ENCODE data around the gene EEF2K. TPM values are rescaled to one million over a fixed set of nuclear protein-coding genes. Genes with fewer than 3 reads are reported as not detected.

EEF2K gene
- total RNA-seq, 4 donors from 2014 or later, result 10.6 to 26.9 (median 16.2) TPM

GRCh38 chr16:22174642-22175041, 31.4 kb upstream of the EEF2K start:
- Histone ChIP-seq H3K4me3 (no peak overlapping the region), H3K27ac (no peak overlapping the region), H3K9me3 (no peaks in the 10 kb centered on the region), H3K27me3 (no peaks in the 10 kb centered on the region), H3K36me3 (no peaks in the 10 kb centered on the region), H3K4me1 (no peaks in the 10 kb centered on the region)
- TF ChIP-seq POLR2A (IDR thresholded peaks at IDR 0.05), result no peak
- TF ChIP-seq, protein P1, sequence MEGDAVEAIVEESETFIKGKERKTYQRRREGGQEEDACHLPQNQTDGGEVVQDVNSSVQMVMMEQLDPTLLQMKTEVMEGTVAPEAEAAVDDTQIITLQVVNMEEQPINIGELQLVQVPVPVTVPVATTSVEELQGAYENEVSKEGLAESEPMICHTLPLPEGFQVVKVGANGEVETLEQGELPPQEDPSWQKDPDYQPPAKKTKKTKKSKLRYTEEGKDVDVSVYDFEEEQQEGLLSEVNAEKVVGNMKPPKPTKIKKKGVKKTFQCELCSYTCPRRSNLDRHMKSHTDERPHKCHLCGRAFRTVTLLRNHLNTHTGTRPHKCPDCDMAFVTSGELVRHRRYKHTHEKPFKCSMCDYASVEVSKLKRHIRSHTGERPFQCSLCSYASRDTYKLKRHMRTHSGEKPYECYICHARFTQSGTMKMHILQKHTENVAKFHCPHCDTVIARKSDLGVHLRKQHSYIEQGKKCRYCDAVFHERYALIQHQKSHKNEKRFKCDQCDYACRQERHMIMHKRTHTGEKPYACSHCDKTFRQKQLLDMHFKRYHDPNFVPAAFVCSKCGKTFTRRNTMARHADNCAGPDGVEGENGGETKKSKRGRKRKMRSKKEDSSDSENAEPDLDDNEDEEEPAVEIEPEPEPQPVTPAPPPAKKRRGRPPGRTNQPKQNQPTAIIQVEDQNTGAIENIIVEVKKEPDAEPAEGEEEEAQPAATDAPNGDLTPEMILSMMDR (IDR thresholded peaks at IDR 0.05), result no peak
- no peak for DNase-seq
- WGBS, 2 donors, result 56 to 66% methylated on average over 6 to 7 of the region's 9 CpGs
- intact Hi-C loops (cut with DNase I), result no loop called here

DNA sequence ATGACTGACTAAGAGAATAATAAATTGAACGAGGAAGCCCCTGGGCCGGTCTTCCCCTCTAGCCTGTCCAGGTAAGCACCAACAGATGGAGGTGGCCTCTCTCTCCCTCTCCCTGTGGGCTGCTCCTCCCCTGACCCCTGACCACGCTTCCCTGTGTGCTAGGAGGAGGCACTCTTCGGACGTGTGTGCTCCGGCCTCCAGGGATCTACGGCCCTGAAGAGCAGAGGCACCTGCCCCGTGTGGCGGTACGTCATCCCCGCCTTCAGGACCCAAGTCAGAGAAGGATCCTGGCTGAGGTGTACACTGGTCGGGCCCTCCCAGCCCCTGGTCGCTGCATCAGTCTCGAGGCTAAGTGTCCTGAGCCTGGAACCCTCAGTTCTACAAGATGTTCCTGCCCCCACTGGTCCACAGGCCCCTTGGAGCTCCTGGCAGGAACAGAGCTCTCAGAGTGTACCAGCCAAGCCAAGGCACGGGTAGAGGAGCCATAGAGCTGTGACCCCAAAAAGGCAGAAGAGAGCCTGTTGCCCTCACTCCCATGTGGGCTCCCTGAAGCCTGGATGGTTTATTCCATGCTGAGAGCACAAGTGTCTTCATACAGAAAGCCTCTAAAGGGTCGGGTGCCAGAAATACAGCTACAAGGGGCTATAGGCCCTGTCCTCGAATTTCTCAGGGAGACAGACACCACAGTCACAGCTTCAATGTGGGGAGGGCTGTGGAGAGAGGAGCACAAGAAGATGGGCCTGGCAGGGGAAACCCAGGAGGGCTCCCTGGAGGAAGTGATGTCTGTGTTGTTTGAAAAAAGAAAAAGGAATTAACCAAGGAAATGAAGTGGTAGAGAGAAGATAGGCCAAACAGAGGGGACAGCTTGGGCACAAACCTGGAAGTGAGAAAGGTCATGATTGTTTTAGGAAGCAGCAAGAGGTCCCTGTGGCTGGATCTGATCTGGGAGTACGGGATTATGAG, 27.8 kb upstream of the EEF2K start:
- WGBS, 2 donors, result 48 to 94% methylated on average over 2 to 4 of the region's 18 CpGs
- Histone ChIP-seq H3K36me3 (no peaks in the 10 kb centered on the region), H3K4me3 (no peak overlapping the region), H3K27me3 (no peaks in the 10 kb centered on the region), H3K4me1 (no peaks in the 10 kb centered on the region), H3K9me3 (no peaks in the 10 kb centered on the region), H3K27ac (no peak overlapping the region)
- intact Hi-C loops (cut with DNase I), result no loop called here
- DNase-seq, result no peak
- TF ChIP-seq, protein P1 (IDR thresholded peaks at IDR 0.05), result no peak
- no peak for TF ChIP-seq POLR2A (IDR thresholded peaks at IDR 0.05)

DNA sequence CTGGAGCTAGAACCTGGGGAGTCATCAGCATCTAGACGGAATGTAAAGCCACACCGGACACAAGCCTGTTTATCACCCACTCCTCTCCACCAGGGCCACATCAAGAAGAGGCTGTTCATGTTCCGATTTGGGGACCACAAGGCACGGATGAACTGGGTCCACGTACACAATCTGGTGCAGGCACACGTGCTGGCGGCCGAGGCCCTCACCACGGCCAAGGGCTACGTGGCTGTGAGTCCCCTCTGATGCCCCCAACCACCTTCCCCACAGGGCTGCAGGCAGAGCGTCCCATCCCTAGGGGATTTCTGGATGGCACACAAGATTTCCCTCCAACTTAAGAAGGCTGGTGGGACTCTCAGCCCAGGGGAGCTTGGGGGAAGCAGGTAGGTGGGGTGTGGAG, 24.7 kb upstream of the EEF2K start:
- Histone ChIP-seq H3K4me3 (no peak overlapping the region), H3K9me3 (no peaks in the 10 kb centered on the region), H3K27me3 (no peaks in the 10 kb centered on the region), H3K27ac (no peak overlapping the region), H3K4me1 (no peaks in the 10 kb centered on the region), H3K36me3 (no peaks in the 10 kb centered on the region)
- intact Hi-C loops (cut with DNase I), result loop anchor here (10.0 kb wide), 1 partner anchor 187 kb away; no protein-coding TSS in a partner anchor
- TF ChIP-seq, protein P1 (IDR thresholded peaks at IDR 0.05), result no peak
- TF ChIP-seq POLR2A (IDR thresholded peaks at IDR 0.05), result no peak
- 73% methylated on average over 6 of the region's 11 CpGs; no CpG with 5 or more reads in 1 of the 2 donors for WGBS, 2 donors
- no peak for DNase-seq

DNA sequence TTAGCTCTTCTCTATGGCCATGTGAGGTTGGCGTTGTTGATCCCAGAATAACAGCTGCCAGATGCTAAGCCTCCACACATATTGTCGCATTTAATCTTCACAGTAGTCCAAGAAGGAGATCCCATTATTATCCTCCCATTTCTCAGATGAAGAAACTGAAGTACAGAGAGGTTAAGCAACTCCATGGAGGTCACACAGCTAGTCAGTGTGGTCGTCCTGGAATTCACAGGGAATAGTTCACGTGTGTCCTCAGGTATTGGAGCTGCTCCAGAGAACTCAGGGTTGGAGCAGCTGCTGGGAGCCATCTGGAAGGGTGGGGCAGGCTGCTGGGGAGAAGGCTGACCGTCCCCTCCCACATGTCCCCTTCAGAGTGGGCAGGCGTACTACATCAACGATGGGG, 24.2 kb upstream of the EEF2K start:
- TF ChIP-seq, protein P1 (IDR thresholded peaks at IDR 0.05), result no peak
- no peak for TF ChIP-seq POLR2A (IDR thresholded peaks at IDR 0.05)
- Histone ChIP-seq H3K9me3 (no peaks in the 10 kb centered on the region), H3K27ac (no peak overlapping the region), H3K4me3 (no peak overlapping the region), H3K4me1 (no peaks in the 10 kb centered on the region), H3K36me3 (no peaks in the 10 kb centered on the region), H3K27me3 (no peaks in the 10 kb centered on the region)
- WGBS, 2 donors, result 80 to 92% methylated on average over 5 to 7 of the region's 7 CpGs
- no peak for DNase-seq
- intact Hi-C loops (cut with DNase I), result loop anchor here (10.0 kb wide), 1 partner anchor 187 kb away; no protein-coding TSS in a partner anchor

DNA sequence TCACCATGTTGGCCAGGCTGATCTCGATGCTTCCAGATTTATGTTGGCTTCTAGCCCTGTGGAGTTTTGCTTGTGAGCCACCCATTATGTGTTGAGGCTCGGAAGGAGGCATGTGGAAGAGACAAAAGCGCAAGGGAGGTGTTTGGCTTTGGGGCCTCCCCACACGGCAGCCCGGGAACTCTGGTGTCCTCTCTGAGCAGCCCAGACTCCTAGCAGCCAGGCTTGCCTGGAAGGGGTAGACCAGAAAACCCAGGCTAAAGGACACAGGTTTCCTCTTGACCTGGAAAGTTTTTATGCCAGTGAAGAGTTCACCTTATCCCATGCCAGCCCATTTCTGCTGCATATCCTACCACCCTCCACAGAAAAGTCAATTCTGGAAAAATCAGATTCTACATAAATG, 22.7 kb upstream of the EEF2K start:
- Histone ChIP-seq H3K27ac (no peak overlapping the region), H3K36me3 (no peaks in the 10 kb centered on the region), H3K4me3 (no peak overlapping the region), H3K9me3 (no peaks in the 10 kb centered on the region), H3K27me3 (no peaks in the 10 kb centered on the region), H3K4me1 (peaks cover 0 to 4% (median 0%) of the 10 kb centered on the region in 3 donors)
- 85 to 86% methylated on average over 4 to 5 of the region's 5 CpGs for WGBS, 2 donors
- TF ChIP-seq POLR2A (IDR thresholded peaks at IDR 0.05), result no peak
- TF ChIP-seq, protein P1 (IDR thresholded peaks at IDR 0.05), result no peak
- DNase-seq, result no peak
- intact Hi-C loops (cut with DNase I), result loop anchor here (10.0 kb wide), 1 partner anchor 189 kb away; no protein-coding TSS in a partner anchor
